CD4-positive, alpha-beta T cell (primary cell): ENCODE data around the gene SYTL1. TPM values are rescaled to one million over a fixed set of nuclear protein-coding genes. Genes with fewer than 3 reads are reported as not detected.

Source experiments
- ATAC-seq: fragments of 200-7000 bp; cut with Tn5 transposase; one replicate; pipeline ENCODE4 v1.10.0; 2022; ENCODE audit warnings: mild to moderate bottlenecking; ENCODE audit not compliant: poor library complexity
- CTCF ChIA-PET: fragments of 350-600 bp; sonication (Branson Sonifier 250); formaldehyde crosslinking; loops from one replicate; lab custom pipeline; 2021; ENCODE audit warnings: antibody characterized with exemption, inconsistent platforms; lab: Charles Lee
- POLR2A ChIA-PET: fragments of 350-600 bp; sonication (Branson Sonifier 250); formaldehyde crosslinking; loops from one replicate; lab custom pipeline; 2021; ENCODE audit warnings: antibody characterized with exemption, inconsistent platforms; lab: Charles Lee
- DNase-seq, 14 experiments: peaks; one replicate each; pipeline ENCODE4 v3.0.0-alpha.2; 2013 to 2020; ENCODE audit warnings: mixed read lengths in 2 of 14
- H3K27ac ChIP-seq, 2 donors: one replicate each; pipeline versions ENCODE4 v1.5.1 to v1.7.0; 2013; ENCODE audit warnings: low read length in 2 of 2, low read depth in 1 of 2, mild to moderate bottlenecking in 1 of 2
- H3K27me3 ChIP-seq, 2 experiments: 1 replicate in 1 of 2; 2 replicates in 1 of 2; pipeline versions ENCODE4 v1.6.1 to v1.7.0; 2013; ENCODE audit warnings: low read length in 2 of 2, control low read depth in 1 of 2, mild to moderate bottlenecking in 1 of 2, moderate library complexity in 1 of 2; ENCODE audit not compliant: insufficient read depth in 2 of 2, control insufficient read depth in 1 of 2
- H3K36me3 ChIP-seq: one replicate; pipeline ENCODE4 v1.6.1; 2013; ENCODE audit warnings: low read length, control low read depth; ENCODE audit not compliant: insufficient read depth
- H3K4me1 ChIP-seq: one replicate; pipeline ENCODE4 v1.6.1; 2013; ENCODE audit warnings: low read length, control low read depth; ENCODE audit not compliant: insufficient read depth
- H3K4me3 ChIP-seq: one replicate; pipeline ENCODE4 v1.5.1; 2013; ENCODE audit warnings: mild to moderate bottlenecking, low read length, moderate library complexity
- H3K9me3 ChIP-seq, 2 experiments: 1 replicate in 1 of 2; 2 replicates in 1 of 2; pipeline versions ENCODE4 v1.6.1 to v1.7.0; 2013; ENCODE audit warnings: low read length in 2 of 2, mild to moderate bottlenecking in 2 of 2, control low read depth in 1 of 2, moderate library complexity in 1 of 2; ENCODE audit not compliant: control insufficient read depth in 1 of 2, insufficient read depth in 1 of 2
- H3K27ac Mint-ChIP-seq: one replicate; pipeline ENCODE4 v1.8.0; 2020; ENCODE audit warnings: mixed read lengths
- H3K27me3 Mint-ChIP-seq: one replicate; pipeline ENCODE4 v1.8.0; 2021; ENCODE audit warnings: mixed read lengths
- H3K36me3 Mint-ChIP-seq: one replicate; pipeline ENCODE4 v1.8.0; 2021; ENCODE audit warnings: low read depth, mixed read lengths
- H3K4me1 Mint-ChIP-seq: one replicate; pipeline ENCODE4 v1.8.0; 2021; ENCODE audit warnings: low read depth, mixed read lengths
- H3K4me3 Mint-ChIP-seq: one replicate; pipeline ENCODE4 v1.8.0; 2020; ENCODE audit warnings: mild to moderate bottlenecking, mixed read lengths
- H3K9me3 Mint-ChIP-seq: one replicate; pipeline ENCODE4 v1.8.0; 2020; ENCODE audit warnings: mixed read lengths
- CTCF ChIP-seq: fragments of 200-600 bp; IDR thresholded peaks from one replicate; pipeline ENCODE4 v1.8.0; 2022; ENCODE audit warnings: antibody characterized with exemption, mild to moderate bottlenecking
- intact Hi-C, 2 experiments: fragments of 100-400 bp; cut with DNase I in 1 of 2; cut with micrococcal nuclease in 1 of 2; formaldehyde crosslinking; loops; one replicate each; pipeline versions ENCODE4 v1.15.1 to v1.9.0; 2023 to 2025; cut with DNase I, micrococcal nuclease
- total RNA-seq, 174 experiments: library from RNA in 2 of 174; stranded (reverse) in 2 of 174; gene quantifications; one replicate each; pipeline ENCODE4 v1.2.3 and lab custom pipeline; 2021 to 2026

The SYTL1 gene
- total RNA-seq, 2 experiments from 2014 or later, result 135 to 140 TPM

GRCh38 chr1:27397749-27398148, 55.9 kb downstream of the SYTL1 start:
- Histone ChIP-seq H3K27ac (no peak overlapping the region), H3K4me3 (no peak overlapping the region), H3K27me3 (no peaks in the 10 kb centered on the region), H3K36me3 (no peaks in the 10 kb centered on the region), H3K4me1 (peaks cover 19% of the 10 kb centered on the region), H3K9me3 (no peaks in the 10 kb centered on the region)
- Mint-ChIP-seq H3K27ac (peak overlapping the region; percentile 17), H3K4me3 (no peak overlapping the region), H3K9me3 (no peaks in the 10 kb centered on the region), H3K4me1 (peaks cover 30% of the 10 kb centered on the region), H3K27me3 (no peaks in the 10 kb centered on the region), H3K36me3 (no peaks in the 10 kb centered on the region)
- ChIA-PET CTCF (interaction anchor here (5.8 kb wide), 1 partner anchor 98 kb away, joined by 125 read pairs; no protein-coding TSS in a partner anchor), POLR2A (interaction anchor here (1.0 to 2.2 kb wide), 6 partner anchors 41 to 265 kb away, joined by 3 to 5 read pairs (median 4); partner anchors contain the start of gene AHDC1)
- ATAC-seq (no peak), DNase-seq (no peak)
- no peak for TF ChIP-seq CTCF
- intact Hi-C loops, result loop anchor here in 1 of 2 experiments (5.0 kb wide), 1 partner anchor 355 kb away; no protein-coding TSS in a partner anchor

GRCh38 chr1:27398405-27399149, 56.8 kb downstream of the SYTL1 start:
- TF ChIP-seq CTCF, result no peak

DNA sequence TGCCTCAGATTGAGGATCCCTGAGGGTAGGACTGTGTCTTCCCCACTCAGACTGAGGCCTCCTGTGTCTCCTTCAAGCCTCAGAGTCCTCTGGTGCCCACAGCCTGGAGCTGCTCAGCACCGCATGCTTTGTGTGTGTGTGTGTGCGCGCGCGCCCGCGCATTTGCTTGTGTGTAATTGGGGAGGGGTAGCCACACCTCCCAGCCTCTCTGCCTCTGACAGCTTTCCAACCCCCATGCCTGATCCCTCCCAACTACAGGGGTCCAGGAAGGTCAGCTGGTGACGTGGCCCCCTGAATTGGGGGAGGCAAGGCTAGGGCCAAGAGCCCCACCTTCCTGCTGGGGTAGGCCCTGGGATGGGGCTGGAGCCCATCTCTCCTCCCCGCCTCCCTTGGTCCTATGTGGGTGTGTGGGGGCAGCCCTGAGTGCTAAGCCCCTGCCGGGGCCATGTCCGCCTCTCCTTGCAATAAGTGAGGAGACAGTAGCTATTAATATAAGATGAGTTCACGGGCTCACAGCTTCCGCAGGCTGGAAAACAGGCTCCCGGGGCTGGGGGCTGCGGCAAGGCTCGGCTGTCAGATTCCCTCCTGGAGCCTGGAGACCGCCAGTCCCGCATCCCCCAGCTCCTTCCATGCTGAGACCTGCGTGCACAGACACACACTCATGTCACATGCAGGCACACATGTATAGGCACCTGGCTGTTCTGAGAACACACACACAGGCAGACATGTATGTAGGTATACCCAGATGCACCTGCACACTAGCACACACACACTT, 57.6 kb downstream of the SYTL1 start:
- no peak for TF ChIP-seq CTCF
- intact Hi-C loops, result loop anchor here in 1 of 2 experiments (5.0 kb wide), 1 partner anchor 357 kb away; no protein-coding TSS in a partner anchor
- Mint-ChIP-seq H3K4me1 (peaks cover 45% of the 10 kb centered on the region), H3K9me3 (no peaks in the 10 kb centered on the region), H3K36me3 (peaks cover 5% of the 10 kb centered on the region), H3K27ac (no peak overlapping the region), H3K27me3 (no peaks in the 10 kb centered on the region), H3K4me3 (no peak overlapping the region)
- DNase-seq (no peak), ATAC-seq (no peak)
- Histone ChIP-seq H3K27ac (peak overlapping the region in 1 of 2 donors; percentile 22), H3K36me3 (peaks cover 3% of the 10 kb centered on the region), H3K27me3 (no peaks in the 10 kb centered on the region), H3K4me1 (peaks cover 27% of the 10 kb centered on the region), H3K4me3 (no peak overlapping the region), H3K9me3 (no peaks in the 10 kb centered on the region)
- ChIA-PET POLR2A (interaction anchor here (2.1 to 2.2 kb wide), 2 partner anchors 205 to 263 kb away, joined by 5 read pairs; partner anchors contain the start of gene AHDC1), CTCF (interaction anchor here (5.8 kb wide), 1 partner anchor 100 kb away, joined by 125 read pairs; no protein-coding TSS in a partner anchor)

More at GRCh38 chr1:27398405-27399149, 56.8 kb downstream of the SYTL1 start:
- Mint-ChIP-seq H3K27ac (peak overlapping the region; percentile 17), H3K36me3 (no peaks in the 10 kb centered on the region), H3K4me1 (peaks cover 38% of the 10 kb centered on the region), H3K4me3 (no peak overlapping the region), H3K9me3 (no peaks in the 10 kb centered on the region), H3K27me3 (no peaks in the 10 kb centered on the region)
- Histone ChIP-seq H3K27me3 (no peaks in the 10 kb centered on the region), H3K4me3 (no peak overlapping the region), H3K4me1 (peaks cover 23% of the 10 kb centered on the region), H3K36me3 (peaks cover 2% of the 10 kb centered on the region), H3K27ac (peak overlapping the region in 1 of 2 donors; percentile 22), H3K9me3 (no peaks in the 10 kb centered on the region)
- ChIA-PET POLR2A (interaction anchor here (1.0 to 2.2 kb wide), 4 partner anchors 41 to 264 kb away, joined by 3 to 5 read pairs (median 4); partner anchors contain the start of gene AHDC1), CTCF (interaction anchor here (0.9 to 5.8 kb wide), 2 partner anchors 99 to 230 kb away, joined by 3 to 125 read pairs; no protein-coding TSS in a partner anchor)
- no peak for DNase-seq
- intact Hi-C loops, result loop anchor here in 1 of 2 experiments (5.0 kb wide), 1 partner anchor 356 kb away; no protein-coding TSS in a partner anchor
- ATAC-seq, result no peak
